Sigmoid colon (tissue), 7 donors: Measurements from ENCODE around the gene COBLL1. TPM values are rescaled to one million over a fixed set of nuclear protein-coding genes. Genes with fewer than 3 reads are reported as not detected.
A peak's percentile ranks its signal among the peaks of the same experiment; 100 is the strongest.

Experiments
- DNase-seq: peaks from one replicate; pipeline ENCODE4 v3.0.0-alpha.2; 2019
- H3K27ac ChIP-seq, 4 donors: fragments of 200-600 bp; sonication (generic); one replicate each; pipeline ENCODE4 v1.5.1; 2016 to 2019; ENCODE audit warnings: mild to moderate bottlenecking in 1 of 4
- H3K27me3 ChIP-seq, 3 donors: fragments of 200-600 bp; sonication (generic); one replicate each; pipeline ENCODE4 v1.5.1; 2019; ENCODE audit warnings: mild to moderate bottlenecking in 1 of 3
- H3K36me3 ChIP-seq, 4 donors: fragments of 200-600 bp; sonication (generic); one replicate each; pipeline ENCODE4 v1.5.1; 2016 to 2019
- H3K4me1 ChIP-seq, 4 donors: fragments of 200-600 bp; sonication (generic); one replicate each; pipeline ENCODE4 v1.5.1; 2017 to 2019
- H3K4me3 ChIP-seq, 4 donors: fragments of 200-600 bp; sonication (generic); one replicate each; pipeline ENCODE4 v1.5.1; 2017 to 2019; ENCODE audit warnings: mild to moderate bottlenecking in 2 of 4, moderate library complexity in 1 of 4
- H3K9me3 ChIP-seq, 4 donors: fragments of 200-600 bp in 3 of 4; sonication (generic) in 3 of 4; one replicate each; pipeline versions ENCODE4 v1.5.1 to v1.6.1; 2013 to 2019
- CTCF ChIP-seq, 4 experiments: fragments of 450-650 bp in 3 of 4; fragments of 200-600 bp in 1 of 4; IDR thresholded peaks; one replicate each; pipeline ENCODE4 v1.5.1; 2016 to 2019; ENCODE audit warnings: antibody characterized with exemption in 4 of 4, mild to moderate bottlenecking in 3 of 4, moderate library complexity in 2 of 4
- EP300 ChIP-seq, 4 donors: sonication (generic); formaldehyde crosslinking; IDR thresholded peaks; one replicate each; pipeline ENCODE4 v1.6.1; 2017; ENCODE audit warnings: antibody characterized with exemption in 4 of 4
- POLR2A ChIP-seq, 2 donors: fragments of 450-650 bp; IDR thresholded peaks; one replicate each; pipeline ENCODE4 v1.6.1; 2016; ENCODE audit warnings: antibody characterized with exemption in 2 of 2, mild to moderate bottlenecking in 2 of 2, moderate library complexity in 2 of 2
- POLR2AphosphoS5 ChIP-seq, 4 donors: sonication (generic); formaldehyde crosslinking; IDR thresholded peaks; one replicate each; pipeline ENCODE4 v1.6.1; 2017; ENCODE audit warnings: antibody characterized with exemption in 4 of 4
- WGBS, 2 donors: extraction: QIAGEN DNeasy Blood & Tissue Kit; methylation state at CpG; one replicate each; pipeline ENCODE4 v1.1.7; 2013; 5-methylcytosine and 5-hydroxymethylcytosine counted together
- intact Hi-C: fragments of 100-400 bp; cut with DNase I; formaldehyde crosslinking; loops from one replicate; pipeline ENCODE4 v1.15.1; 2023
- polyA plus RNA-seq, 3 donors: library from polyadenylated mRNA; stranded (reverse); fragments of 200-250 nt; gene quantifications; one replicate each; pipeline ENCODE4 v1.2.3, GENCODE V29; 2013
- total RNA-seq, 4 donors: library from RNA; depleted of rRNA; stranded (reverse); fragments of >200 nt; gene quantifications; one replicate each; pipeline ENCODE4 v1.1.0, GENCODE V29; 2016
- donor health status: healthy with polysubstance abuse.
- donor health status: Bipolar disorder and iron deficiency.
- donor health status: healthy.

Gene COBLL1
- total and polyA plus RNA-seq, 7 donors = 3.9 to 22.4 (median 17.6) TPM

- Histone ChIP-seq H3K4me3 (no peak overlapping the region), H3K4me1 (peaks cover 0 to 22% (median 8%) of the 10 kb centered on the region in 4 donors), H3K27me3 (no peaks in the 10 kb centered on the region), H3K27ac (peak overlapping the region in 1 of 4 donors; percentile 55), H3K36me3 (peaks cover 0 to 27% (median 3%) of the 10 kb centered on the region in 4 donors), H3K9me3 (no peaks in the 10 kb centered on the region)
- no peak for DNase-seq
- intact Hi-C loops = no loop called here
- no peak for TF ChIP-seq POLR2A (IDR thresholded peaks at IDR 0.05)
- TF ChIP-seq CTCF (IDR thresholded peaks at IDR 0.05) = no peak
- TF ChIP-seq EP300 (IDR thresholded peaks at IDR 0.05) = no peak
- no peak for TF ChIP-seq POLR2AphosphoS5 (IDR thresholded peaks at IDR 0.05)
Measured at GRCh38 chr2:164693390-164693789, 148.2 kb downstream of the COBLL1 start.

DNA sequence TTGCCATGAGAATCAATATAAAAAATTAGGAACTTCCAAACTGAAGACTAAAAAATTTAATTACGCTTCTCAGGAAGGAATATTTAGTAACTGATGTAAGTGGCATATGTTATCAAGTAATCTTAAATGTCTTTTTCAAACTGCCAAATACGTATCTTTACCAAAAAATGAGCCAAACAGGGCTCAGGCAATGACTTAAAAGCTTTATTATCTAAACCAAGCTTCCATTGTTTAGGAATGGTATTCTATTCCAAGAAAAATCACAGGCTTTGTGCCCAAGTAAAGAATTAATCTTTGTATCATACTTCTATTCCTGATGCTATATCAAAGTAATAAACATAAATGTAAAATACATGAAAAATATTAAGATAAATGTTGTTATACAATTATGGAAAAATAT lies 148.7 kb downstream of the COBLL1 start:
- Histone ChIP-seq H3K4me3 (no peak overlapping the region), H3K27me3 (no peaks in the 10 kb centered on the region), H3K27ac (no peak overlapping the region), H3K9me3 (no peaks in the 10 kb centered on the region), H3K36me3 (peaks cover 0 to 27% (median 3%) of the 10 kb centered on the region in 4 donors), H3K4me1 (peaks cover 0 to 22% (median 8%) of the 10 kb centered on the region in 4 donors)
- WGBS, 2 donors = 86 to 93% methylated on average over 2 of the region's 2 CpGs
- no peak for TF ChIP-seq POLR2AphosphoS5 (IDR thresholded peaks at IDR 0.05)
- no peak for TF ChIP-seq EP300 (IDR thresholded peaks at IDR 0.05)
- no peak for TF ChIP-seq POLR2A (IDR thresholded peaks at IDR 0.05)
- no peak for TF ChIP-seq CTCF (IDR thresholded peaks at IDR 0.05)
- intact Hi-C loops = no loop called here
- no peak for DNase-seq

- WGBS, 2 donors = 88 to 91% methylated on average over 3 of the region's 3 CpGs
- no peaks in the 10 kb centered on the region for H3K27me3 ChIP-seq
- peak overlapping the region in 1 of 4 donors; percentile 3 for H3K27ac ChIP-seq
- intact Hi-C loops = no loop called here
- TF ChIP-seq EP300 (IDR thresholded peaks at IDR 0.05) = no peak
- no peak for TF ChIP-seq POLR2AphosphoS5 (IDR thresholded peaks at IDR 0.05)
- no peak for TF ChIP-seq POLR2A (IDR thresholded peaks at IDR 0.05)
- no peak overlapping the region for H3K4me3 ChIP-seq
- H3K9me3 ChIP-seq = no peaks in the 10 kb centered on the region
- peaks cover 0 to 27% (median 3%) of the 10 kb centered on the region in 4 donors for H3K36me3 ChIP-seq
- H3K4me1 ChIP-seq = peaks cover 0 to 22% (median 8%) of the 10 kb centered on the region in 4 donors
- no peak for DNase-seq
Measured at GRCh38 chr2:164692114-164692513, 149.5 kb downstream of the COBLL1 start.

DNA sequence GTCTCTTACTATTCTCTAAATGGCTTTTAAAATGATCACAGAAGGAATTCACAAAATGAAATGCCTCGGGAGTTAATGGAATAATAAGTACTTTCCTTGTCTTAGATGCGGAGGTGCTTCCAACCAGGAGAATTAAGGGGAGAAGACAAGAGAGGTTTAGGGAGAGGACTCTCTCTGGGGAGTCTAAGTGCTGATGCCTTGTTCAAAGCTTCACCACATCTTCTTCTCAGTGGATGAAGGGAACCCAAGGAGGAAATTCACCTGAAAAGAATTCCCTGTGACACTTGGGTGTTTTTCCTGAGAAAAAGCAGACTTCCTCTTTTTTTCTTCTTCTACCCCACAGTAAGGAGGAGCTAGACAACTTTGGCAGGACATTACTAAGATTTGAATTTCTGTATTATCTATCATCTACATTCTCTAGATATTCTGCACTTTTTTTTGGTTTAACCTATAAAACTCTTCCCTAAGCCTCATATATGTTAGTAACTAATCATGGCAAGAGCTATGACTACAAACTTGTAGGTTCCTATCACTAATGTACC lies 150.2 kb downstream of the COBLL1 start:
- H3K27me3 ChIP-seq = no peaks in the 10 kb centered on the region
- H3K9me3 ChIP-seq = no peaks in the 10 kb centered on the region
- peaks cover 0 to 22% (median 8%) of the 10 kb centered on the region in 4 donors for H3K4me1 ChIP-seq
- intact Hi-C loops = no loop called here
- TF ChIP-seq EP300 (IDR thresholded peaks at IDR 0.05) (no peak), POLR2A (IDR thresholded peaks at IDR 0.05) (no peak), POLR2AphosphoS5 (IDR thresholded peaks at IDR 0.05) (no peak), CTCF (IDR thresholded peaks at IDR 0.05) (no peak)
- H3K36me3 ChIP-seq = peaks cover 0 to 27% (median 3%) of the 10 kb centered on the region in 4 donors
- H3K27ac ChIP-seq = peak overlapping the region in 1 of 4 donors; percentile 3
- no peak overlapping the region for H3K4me3 ChIP-seq
- 96% methylated on average over 2 of the region's 2 CpGs for WGBS, 2 donors
- no peak for DNase-seq

DNA sequence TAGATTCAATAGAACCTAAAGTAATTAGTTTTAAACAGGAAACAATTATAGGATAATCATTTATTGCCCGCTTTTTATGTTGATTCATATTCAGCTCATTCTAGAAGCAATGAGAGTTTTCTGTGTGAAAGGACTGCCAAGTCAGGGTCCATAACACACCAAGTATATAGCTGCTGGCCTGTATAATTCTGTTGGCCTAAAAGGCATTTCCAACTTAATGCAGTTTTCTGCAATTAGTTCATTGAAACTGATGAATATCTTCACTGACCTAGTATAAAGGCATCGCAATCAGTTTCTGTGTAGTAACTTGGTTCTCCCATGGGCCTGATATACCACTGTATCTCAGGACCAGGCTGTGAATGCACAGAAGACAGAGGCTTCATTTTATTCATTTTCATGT lies 151.3 kb downstream of the COBLL1 start:
- TF ChIP-seq POLR2AphosphoS5 (IDR thresholded peaks at IDR 0.05) = no peak
- no peak for TF ChIP-seq EP300 (IDR thresholded peaks at IDR 0.05)
- TF ChIP-seq POLR2A (IDR thresholded peaks at IDR 0.05) = no peak
- no peak for TF ChIP-seq CTCF (IDR thresholded peaks at IDR 0.05)
- no peaks in the 10 kb centered on the region for H3K9me3 ChIP-seq
- WGBS, 2 donors = 97 to 99% methylated on average over 2 of the region's 2 CpGs

More for the DNA sequence above, 151.3 kb downstream of the COBLL1 start:
- H3K27ac ChIP-seq = no peak overlapping the region
- DNase-seq = no peak
- intact Hi-C loops = no loop called here
- peaks cover 0 to 31% (median 3%) of the 10 kb centered on the region in 4 donors for H3K36me3 ChIP-seq
- peaks cover 0 to 22% (median 8%) of the 10 kb centered on the region in 4 donors for H3K4me1 ChIP-seq
- no peaks in the 10 kb centered on the region for H3K27me3 ChIP-seq
- no peak overlapping the region for H3K4me3 ChIP-seq
